ENCODE measurements around the gene PAN3. TPM values are rescaled to one million over a fixed set of nuclear protein-coding genes. Genes with fewer than 3 reads are reported as not detected.

The PAN3 gene
- total and polyA plus RNA-seq, 2 experiments from 2014 or later, result 27.4 to 58.2 TPM

DNA sequence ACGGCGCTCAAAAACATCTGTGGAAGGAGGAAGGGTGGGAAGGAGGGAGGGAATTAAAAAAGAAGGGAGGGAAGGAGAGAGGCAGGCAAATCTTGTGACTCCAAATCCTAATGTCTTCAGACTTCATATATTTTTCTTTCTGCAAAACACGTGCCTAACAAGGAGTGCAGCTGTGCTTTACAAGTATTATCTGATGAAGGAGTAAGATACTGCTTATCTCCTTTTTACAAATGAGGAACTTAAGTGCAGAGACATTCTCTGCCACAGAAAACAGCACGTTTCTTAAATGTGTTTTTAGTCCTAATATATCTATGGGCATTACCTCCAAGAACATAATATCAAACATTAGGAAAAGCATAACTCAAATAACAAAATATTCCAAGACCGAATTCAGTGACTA lies 44.5 kb upstream of the PAN3 start:
- Histone ChIP-seq H2AFZ (no peak overlapping the region), H3K27me3 (ENCODE audit: insufficient read depth) (peaks cover 19% of the 10 kb centered on the region), H3K4me1 (ENCODE audit: insufficient read depth) (no peaks in the 10 kb centered on the region), H3K9me2 (ENCODE audit: insufficient read depth) (no peaks in the 10 kb centered on the region), H3K27ac (ENCODE audit: low read depth) (no peak overlapping the region), H3K36me3 (ENCODE audit: insufficient read depth) (no peaks in the 10 kb centered on the region), H3K79me2 (replicated peaks; ENCODE audit: insufficient read depth) (no peaks in the 10 kb centered on the region), H3K4me3 (no peak overlapping the region), H4K20me1 (replicated peaks; ENCODE audit: insufficient read depth) (no peaks in the 10 kb centered on the region), H3F3A (replicated peaks; ENCODE audit: low read depth) (no peaks in the 10 kb centered on the region), H3K4me2 (no peak overlapping the region)
- Mint-ChIP-seq H3K9me3 (no peaks in the 10 kb centered on the region; the same call in 2 of the 3 replicates), H3K36me3 (ENCODE audit: low read depth) (no peaks in the 10 kb centered on the region), H3K4me1 (no peaks in the 10 kb centered on the region), H3K27ac (no peak overlapping the region), H3K27me3 (ENCODE audit: insufficient read depth, low read depth, poor library complexity) (peaks cover 22% of the 10 kb centered on the region), H3K4me3 (no peak overlapping the region)
- no peak for DNase-seq (ENCODE audit: low spot score)
- TF ChIP-seq, protein P1, sequence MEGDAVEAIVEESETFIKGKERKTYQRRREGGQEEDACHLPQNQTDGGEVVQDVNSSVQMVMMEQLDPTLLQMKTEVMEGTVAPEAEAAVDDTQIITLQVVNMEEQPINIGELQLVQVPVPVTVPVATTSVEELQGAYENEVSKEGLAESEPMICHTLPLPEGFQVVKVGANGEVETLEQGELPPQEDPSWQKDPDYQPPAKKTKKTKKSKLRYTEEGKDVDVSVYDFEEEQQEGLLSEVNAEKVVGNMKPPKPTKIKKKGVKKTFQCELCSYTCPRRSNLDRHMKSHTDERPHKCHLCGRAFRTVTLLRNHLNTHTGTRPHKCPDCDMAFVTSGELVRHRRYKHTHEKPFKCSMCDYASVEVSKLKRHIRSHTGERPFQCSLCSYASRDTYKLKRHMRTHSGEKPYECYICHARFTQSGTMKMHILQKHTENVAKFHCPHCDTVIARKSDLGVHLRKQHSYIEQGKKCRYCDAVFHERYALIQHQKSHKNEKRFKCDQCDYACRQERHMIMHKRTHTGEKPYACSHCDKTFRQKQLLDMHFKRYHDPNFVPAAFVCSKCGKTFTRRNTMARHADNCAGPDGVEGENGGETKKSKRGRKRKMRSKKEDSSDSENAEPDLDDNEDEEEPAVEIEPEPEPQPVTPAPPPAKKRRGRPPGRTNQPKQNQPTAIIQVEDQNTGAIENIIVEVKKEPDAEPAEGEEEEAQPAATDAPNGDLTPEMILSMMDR (conservative IDR thresholded peaks at IDR 0.05; ENCODE audit: low read depth in 2 of 2), result no peak
- TF ChIP-seq ZNF114 (CRISPR knock-in tag; IDR thresholded peaks at IDR 0.05) (no peak), ZNF331 (CRISPR knock-in tag; IDR thresholded peaks at IDR 0.05; ENCODE audit: low read depth) (no peak), STAT1 (IDR thresholded peaks at IDR 0.05; ENCODE audit: unreplicated experiment) (no peak), NANOG (IDR thresholded peaks at IDR 0.05; ENCODE audit: borderline replicate concordance) (no peak), EZH2phosphoT487 (IDR thresholded peaks at IDR 0.05; ENCODE audit: unreplicated experiment) (no peak), EZH2 (IDR thresholded peaks at IDR 0.05; ENCODE audit: low read depth, unreplicated experiment) (no peak), JUNB (IDR thresholded peaks at IDR 0.05; ENCODE audit: unreplicated experiment) (no peak), POLR2AphosphoS5 (IDR thresholded peaks at IDR 0.05; ENCODE audit: low read depth) (no peak), CREB1 (CRISPR knock-in tag; IDR thresholded peaks at IDR 0.05; ENCODE audit: low read depth) (no peak)
- TF ChIP-seq, protein P2, sequence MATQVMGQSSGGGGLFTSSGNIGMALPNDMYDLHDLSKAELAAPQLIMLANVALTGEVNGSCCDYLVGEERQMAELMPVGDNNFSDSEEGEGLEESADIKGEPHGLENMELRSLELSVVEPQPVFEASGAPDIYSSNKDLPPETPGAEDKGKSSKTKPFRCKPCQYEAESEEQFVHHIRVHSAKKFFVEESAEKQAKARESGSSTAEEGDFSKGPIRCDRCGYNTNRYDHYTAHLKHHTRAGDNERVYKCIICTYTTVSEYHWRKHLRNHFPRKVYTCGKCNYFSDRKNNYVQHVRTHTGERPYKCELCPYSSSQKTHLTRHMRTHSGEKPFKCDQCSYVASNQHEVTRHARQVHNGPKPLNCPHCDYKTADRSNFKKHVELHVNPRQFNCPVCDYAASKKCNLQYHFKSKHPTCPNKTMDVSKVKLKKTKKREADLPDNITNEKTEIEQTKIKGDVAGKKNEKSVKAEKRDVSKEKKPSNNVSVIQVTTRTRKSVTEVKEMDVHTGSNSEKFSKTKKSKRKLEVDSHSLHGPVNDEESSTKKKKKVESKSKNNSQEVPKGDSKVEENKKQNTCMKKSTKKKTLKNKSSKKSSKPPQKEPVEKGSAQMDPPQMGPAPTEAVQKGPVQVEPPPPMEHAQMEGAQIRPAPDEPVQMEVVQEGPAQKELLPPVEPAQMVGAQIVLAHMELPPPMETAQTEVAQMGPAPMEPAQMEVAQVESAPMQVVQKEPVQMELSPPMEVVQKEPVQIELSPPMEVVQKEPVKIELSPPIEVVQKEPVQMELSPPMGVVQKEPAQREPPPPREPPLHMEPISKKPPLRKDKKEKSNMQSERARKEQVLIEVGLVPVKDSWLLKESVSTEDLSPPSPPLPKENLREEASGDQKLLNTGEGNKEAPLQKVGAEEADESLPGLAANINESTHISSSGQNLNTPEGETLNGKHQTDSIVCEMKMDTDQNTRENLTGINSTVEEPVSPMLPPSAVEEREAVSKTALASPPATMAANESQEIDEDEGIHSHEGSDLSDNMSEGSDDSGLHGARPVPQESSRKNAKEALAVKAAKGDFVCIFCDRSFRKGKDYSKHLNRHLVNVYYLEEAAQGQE (IDR thresholded peaks at IDR 0.05; ENCODE audit: unreplicated experiment), result no peak
- TF ChIP-seq, protein P3, sequence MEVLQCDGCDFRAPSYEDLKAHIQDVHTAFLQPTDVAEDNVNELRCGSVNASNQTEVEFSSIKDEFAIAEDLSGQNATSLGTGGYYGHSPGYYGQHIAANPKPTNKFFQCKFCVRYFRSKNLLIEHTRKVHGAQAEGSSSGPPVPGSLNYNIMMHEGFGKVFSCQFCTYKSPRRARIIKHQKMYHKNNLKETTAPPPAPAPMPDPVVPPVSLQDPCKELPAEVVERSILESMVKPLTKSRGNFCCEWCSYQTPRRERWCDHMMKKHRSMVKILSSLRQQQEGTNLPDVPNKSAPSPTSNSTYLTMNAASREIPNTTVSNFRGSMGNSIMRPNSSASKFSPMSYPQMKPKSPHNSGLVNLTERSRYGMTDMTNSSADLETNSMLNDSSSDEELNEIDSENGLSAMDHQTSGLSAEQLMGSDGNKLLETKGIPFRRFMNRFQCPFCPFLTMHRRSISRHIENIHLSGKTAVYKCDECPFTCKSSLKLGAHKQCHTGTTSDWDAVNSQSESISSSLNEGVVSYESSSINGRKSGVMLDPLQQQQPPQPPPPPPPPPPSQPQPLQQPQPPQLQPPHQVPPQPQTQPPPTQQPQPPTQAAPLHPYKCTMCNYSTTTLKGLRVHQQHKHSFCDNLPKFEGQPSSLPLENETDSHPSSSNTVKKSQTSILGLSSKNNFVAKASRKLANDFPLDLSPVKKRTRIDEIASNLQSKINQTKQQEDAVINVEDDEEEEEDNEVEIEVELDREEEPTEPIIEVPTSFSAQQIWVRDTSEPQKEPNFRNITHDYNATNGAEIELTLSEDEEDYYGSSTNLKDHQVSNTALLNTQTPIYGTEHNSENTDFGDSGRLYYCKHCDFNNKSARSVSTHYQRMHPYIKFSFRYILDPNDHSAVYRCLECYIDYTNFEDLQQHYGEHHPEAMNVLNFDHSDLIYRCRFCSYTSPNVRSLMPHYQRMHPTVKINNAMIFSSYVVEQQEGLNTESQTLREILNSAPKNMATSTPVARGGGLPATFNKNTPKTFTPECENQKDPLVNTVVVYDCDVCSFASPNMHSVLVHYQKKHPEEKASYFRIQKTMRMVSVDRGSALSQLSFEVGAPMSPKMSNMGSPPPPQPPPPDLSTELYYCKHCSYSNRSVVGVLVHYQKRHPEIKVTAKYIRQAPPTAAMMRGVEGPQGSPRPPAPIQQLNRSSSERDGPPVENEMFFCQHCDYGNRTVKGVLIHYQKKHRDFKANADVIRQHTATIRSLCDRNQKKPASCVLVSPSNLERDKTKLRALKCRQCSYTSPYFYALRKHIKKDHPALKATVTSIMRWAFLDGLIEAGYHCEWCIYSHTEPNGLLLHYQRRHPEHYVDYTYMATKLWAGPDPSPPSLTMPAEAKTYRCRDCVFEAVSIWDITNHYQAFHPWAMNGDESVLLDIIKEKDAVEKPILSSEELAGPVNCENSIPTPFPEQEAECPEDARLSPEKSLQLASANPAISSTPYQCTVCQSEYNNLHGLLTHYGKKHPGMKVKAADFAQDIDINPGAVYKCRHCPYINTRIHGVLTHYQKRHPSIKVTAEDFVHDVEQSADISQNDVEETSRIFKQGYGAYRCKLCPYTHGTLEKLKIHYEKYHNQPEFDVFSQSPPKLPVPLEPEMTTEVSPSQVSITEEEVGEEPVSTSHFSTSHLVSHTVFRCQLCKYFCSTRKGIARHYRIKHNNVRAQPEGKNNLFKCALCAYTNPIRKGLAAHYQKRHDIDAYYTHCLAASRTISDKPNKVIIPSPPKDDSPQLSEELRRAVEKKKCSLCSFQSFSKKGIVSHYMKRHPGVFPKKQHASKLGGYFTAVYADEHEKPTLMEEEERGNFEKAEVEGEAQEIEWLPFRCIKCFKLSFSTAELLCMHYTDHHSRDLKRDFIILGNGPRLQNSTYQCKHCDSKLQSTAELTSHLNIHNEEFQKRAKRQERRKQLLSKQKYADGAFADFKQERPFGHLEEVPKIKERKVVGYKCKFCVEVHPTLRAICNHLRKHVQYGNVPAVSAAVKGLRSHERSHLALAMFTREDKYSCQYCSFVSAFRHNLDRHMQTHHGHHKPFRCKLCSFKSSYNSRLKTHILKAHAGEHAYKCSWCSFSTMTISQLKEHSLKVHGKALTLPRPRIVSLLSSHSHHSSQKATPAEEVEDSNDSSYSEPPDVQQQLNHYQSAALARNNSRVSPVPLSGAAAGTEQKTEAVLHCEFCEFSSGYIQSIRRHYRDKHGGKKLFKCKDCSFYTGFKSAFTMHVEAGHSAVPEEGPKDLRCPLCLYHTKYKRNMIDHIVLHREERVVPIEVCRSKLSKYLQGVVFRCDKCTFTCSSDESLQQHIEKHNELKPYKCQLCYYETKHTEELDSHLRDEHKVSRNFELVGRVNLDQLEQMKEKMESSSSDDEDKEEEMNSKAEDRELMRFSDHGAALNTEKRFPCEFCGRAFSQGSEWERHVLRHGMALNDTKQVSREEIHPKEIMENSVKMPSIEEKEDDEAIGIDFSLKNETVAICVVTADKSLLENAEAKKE (CRISPR knock-in tag; IDR thresholded peaks at IDR 0.05), result no peak
- TF ChIP-seq, protein P4, sequence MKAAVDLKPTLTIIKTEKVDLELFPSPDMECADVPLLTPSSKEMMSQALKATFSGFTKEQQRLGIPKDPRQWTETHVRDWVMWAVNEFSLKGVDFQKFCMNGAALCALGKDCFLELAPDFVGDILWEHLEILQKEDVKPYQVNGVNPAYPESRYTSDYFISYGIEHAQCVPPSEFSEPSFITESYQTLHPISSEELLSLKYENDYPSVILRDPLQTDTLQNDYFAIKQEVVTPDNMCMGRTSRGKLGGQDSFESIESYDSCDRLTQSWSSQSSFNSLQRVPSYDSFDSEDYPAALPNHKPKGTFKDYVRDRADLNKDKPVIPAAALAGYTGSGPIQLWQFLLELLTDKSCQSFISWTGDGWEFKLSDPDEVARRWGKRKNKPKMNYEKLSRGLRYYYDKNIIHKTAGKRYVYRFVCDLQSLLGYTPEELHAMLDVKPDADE (IDR thresholded peaks at IDR 0.05), result no peak
- ATAC-seq, result no peak

Measured in GM23338 (cell line).